Upper lobe of left lung (tissue), 6 donors: Measurements from ENCODE around the gene SYT7. TPM values are rescaled to one million over a fixed set of nuclear protein-coding genes. Genes with fewer than 3 reads are reported as not detected.

Experiments
- ATAC-seq, 2 donors: fragments of 200-7000 bp; cut with Tn5 transposase; one replicate each; pipeline ENCODE4 v1.9.1; 2022; ENCODE audit warnings: mild to moderate bottlenecking in 2 of 2, moderate library complexity in 2 of 2; ENCODE audit not compliant: low FRiP score in 2 of 2
- DNase-seq, 2 donors: peaks; one replicate each; pipeline ENCODE4 v3.0.0-alpha.2; 2019 to 2020
- H3K27ac ChIP-seq, 4 donors: fragments of 200-600 bp; sonication (generic); one replicate each; pipeline ENCODE4 v1.5.1; 2016 to 2019
- H3K27me3 ChIP-seq, 4 donors: fragments of 200-600 bp; sonication (generic); one replicate each; pipeline ENCODE4 v1.5.1; 2017 to 2019
- H3K36me3 ChIP-seq, 4 donors: fragments of 200-600 bp; sonication (generic); one replicate each; pipeline ENCODE4 v1.5.1; 2016 to 2019
- H3K4me1 ChIP-seq, 4 donors: fragments of 200-600 bp; sonication (generic); one replicate each; pipeline ENCODE4 v1.5.1; 2018 to 2019
- H3K4me3 ChIP-seq, 4 donors: fragments of 200-600 bp; sonication (generic); one replicate each; pipeline ENCODE4 v1.5.1; 2017 to 2019; ENCODE audit warnings: mild to moderate bottlenecking in 2 of 4, moderate library complexity in 1 of 4
- H3K9me3 ChIP-seq, 4 donors: fragments of 200-600 bp; sonication (generic); one replicate each; pipeline ENCODE4 v1.5.1; 2018 to 2019
- EP300 ChIP-seq, 4 donors: sonication (generic); formaldehyde crosslinking; IDR thresholded peaks; one replicate each; pipeline ENCODE4 v1.5.1; 2017; ENCODE audit warnings: antibody characterized with exemption in 4 of 4, control low read depth in 2 of 4
- POLR2A ChIP-seq, 4 donors: fragments of 450-650 bp; IDR thresholded peaks; one replicate each; pipeline ENCODE4 v1.5.1; 2016 to 2017; ENCODE audit warnings: antibody characterized with exemption in 4 of 4, mild to moderate bottlenecking in 2 of 4
- POLR2AphosphoS5 ChIP-seq, 2 donors: sonication (generic); formaldehyde crosslinking; IDR thresholded peaks; one replicate each; pipeline ENCODE4 v1.5.1; 2017; ENCODE audit warnings: antibody characterized with exemption in 2 of 2
- WGBS, 2 donors: methylation state at CpG; one replicate each; pipeline ENCODE4 v1.1.5; 2017 to 2018; 5-methylcytosine and 5-hydroxymethylcytosine counted together
- total RNA-seq, 6 donors: library from RNA; depleted of rRNA in 4 of 6; stranded (reverse); fragments of >200 nt in 4 of 6; gene quantifications; one replicate each; pipeline versions ENCODE4 v1.1.0 to v1.2.1, GENCODE V29; 2016 to 2021
- TF ChIP-seq, protein P1 (sequence below), 6 experiments: fragments of 450-650 bp in 4 of 6; fragments of 200-600 bp in 2 of 6; sonication (generic) in 2 of 6; IDR thresholded peaks; one replicate each; pipeline ENCODE4 v1.5.1; 2016 to 2019; ENCODE audit warnings: antibody characterized with exemption in 6 of 6
- donor health status: DM: no; HTN: no; CAD: no; lungs with moderate emphysema.
- donor health status: DM: no; HTN: yes; CAD: no; lungs with severe emphysema.

SYT7 gene
- total RNA-seq, 6 donors from 2014 or later = 2.1 to 7.3 (median 4.9) TPM

DNA sequence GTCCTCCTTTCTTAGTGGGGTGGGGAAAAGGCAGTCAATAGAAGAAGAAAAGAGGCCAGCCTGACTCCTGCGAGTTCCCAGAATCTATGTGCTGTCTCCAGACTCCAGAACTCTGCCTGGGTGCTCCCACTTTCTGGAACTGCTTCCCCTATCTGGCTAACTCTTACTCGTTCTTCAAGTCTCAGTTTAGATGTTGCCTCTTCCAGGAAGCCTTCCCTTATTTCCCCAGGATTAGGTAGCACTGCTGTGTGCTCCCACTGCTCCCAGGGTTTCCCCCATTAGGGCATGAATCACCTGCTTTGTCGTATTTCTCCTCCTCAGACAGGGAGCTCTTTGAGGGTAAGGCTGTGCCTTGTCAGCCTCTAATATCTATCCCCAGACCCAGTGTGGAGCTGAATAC lies 17.5 kb upstream of the SYT7 start:
- no peak for ATAC-seq
- no peak overlapping the region for H3K4me3 ChIP-seq
- H3K36me3 ChIP-seq = no peaks in the 10 kb centered on the region
- H3K4me1 ChIP-seq = peaks cover 0 to 19% (median 14%) of the 10 kb centered on the region in 4 donors
- no peaks in the 10 kb centered on the region for H3K27me3 ChIP-seq
- WGBS, 2 donors = 71 to 77% methylated on average over 3 of the region's 3 CpGs
- no peak for TF ChIP-seq POLR2AphosphoS5 (IDR thresholded peaks at IDR 0.05)
- no peaks in the 10 kb centered on the region for H3K9me3 ChIP-seq
- H3K27ac ChIP-seq = no peak overlapping the region
- no peak for DNase-seq

DNA sequence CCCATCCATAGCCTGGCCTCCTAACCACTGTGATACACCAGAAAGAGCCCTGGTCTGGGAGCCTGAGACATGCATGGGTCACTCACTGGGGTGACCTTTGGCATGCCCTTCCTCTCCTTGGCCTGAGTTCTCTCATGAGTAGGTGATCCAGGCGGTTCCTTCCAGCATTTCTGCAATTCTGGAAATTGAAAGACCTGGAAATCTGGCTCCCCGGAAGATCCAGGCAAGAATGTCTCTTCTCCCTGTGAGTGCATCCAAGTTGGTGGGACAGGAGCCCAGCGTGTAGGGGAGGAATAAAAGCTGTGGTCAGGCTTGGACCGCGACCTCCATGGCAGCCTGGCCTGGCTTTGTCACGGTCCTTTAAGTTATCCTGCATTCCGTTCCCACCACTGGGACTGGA lies 16.1 kb upstream of the SYT7 start:
- Histone ChIP-seq H3K9me3 (no peaks in the 10 kb centered on the region), H3K36me3 (no peaks in the 10 kb centered on the region), H3K4me3 (no peak overlapping the region), H3K4me1 (peaks cover 0 to 19% (median 13%) of the 10 kb centered on the region in 4 donors), H3K27me3 (no peaks in the 10 kb centered on the region), H3K27ac (peak overlapping the region in 1 of 4 donors; percentile 2)
- TF ChIP-seq POLR2A (IDR thresholded peaks at IDR 0.05) (no peak), POLR2AphosphoS5 (IDR thresholded peaks at IDR 0.05) (no peak), EP300 (IDR thresholded peaks at IDR 0.05) (no peak)
- TF ChIP-seq, protein P1, sequence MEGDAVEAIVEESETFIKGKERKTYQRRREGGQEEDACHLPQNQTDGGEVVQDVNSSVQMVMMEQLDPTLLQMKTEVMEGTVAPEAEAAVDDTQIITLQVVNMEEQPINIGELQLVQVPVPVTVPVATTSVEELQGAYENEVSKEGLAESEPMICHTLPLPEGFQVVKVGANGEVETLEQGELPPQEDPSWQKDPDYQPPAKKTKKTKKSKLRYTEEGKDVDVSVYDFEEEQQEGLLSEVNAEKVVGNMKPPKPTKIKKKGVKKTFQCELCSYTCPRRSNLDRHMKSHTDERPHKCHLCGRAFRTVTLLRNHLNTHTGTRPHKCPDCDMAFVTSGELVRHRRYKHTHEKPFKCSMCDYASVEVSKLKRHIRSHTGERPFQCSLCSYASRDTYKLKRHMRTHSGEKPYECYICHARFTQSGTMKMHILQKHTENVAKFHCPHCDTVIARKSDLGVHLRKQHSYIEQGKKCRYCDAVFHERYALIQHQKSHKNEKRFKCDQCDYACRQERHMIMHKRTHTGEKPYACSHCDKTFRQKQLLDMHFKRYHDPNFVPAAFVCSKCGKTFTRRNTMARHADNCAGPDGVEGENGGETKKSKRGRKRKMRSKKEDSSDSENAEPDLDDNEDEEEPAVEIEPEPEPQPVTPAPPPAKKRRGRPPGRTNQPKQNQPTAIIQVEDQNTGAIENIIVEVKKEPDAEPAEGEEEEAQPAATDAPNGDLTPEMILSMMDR (IDR thresholded peaks at IDR 0.05) = no peak
- WGBS, 2 donors = 90 to 92% methylated on average over 7 of the region's 7 CpGs
- ATAC-seq (no peak), DNase-seq (no peak)

DNA sequence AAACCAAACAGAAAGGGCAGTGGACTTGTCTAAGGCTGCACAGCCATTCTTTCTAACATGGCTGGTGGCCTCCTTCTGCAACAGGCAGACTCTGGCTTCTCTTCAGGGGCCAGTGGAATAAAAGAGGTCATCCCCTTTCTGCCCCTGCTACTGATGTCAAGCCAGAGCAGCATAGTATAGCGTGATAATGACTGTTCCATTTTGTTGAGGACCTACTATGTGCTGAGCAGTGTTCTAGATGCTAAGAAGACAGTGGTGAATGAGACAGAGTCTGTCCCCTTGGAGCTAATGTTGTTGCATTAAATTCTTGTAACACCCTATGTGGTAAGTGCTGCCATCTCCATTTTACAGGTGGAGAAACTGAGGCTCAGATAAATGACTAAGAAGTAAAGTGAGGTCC lies 15.7 kb upstream of the SYT7 start:
- Histone ChIP-seq H3K27me3 (no peaks in the 10 kb centered on the region), H3K4me1 (peaks cover 0 to 19% (median 13%) of the 10 kb centered on the region in 4 donors), H3K36me3 (no peaks in the 10 kb centered on the region), H3K4me3 (no peak overlapping the region), H3K27ac (peak overlapping the region in 1 of 4 donors; percentile 66), H3K9me3 (no peaks in the 10 kb centered on the region)
- no peak for DNase-seq
- ATAC-seq = no peak
- TF ChIP-seq, protein P1 (IDR thresholded peaks at IDR 0.05) = no peak
- no peak for TF ChIP-seq POLR2A (IDR thresholded peaks at IDR 0.05)
- TF ChIP-seq POLR2AphosphoS5 (IDR thresholded peaks at IDR 0.05) = no peak
- TF ChIP-seq EP300 (IDR thresholded peaks at IDR 0.05) = no peak
- 81 to 91% methylated on average over 1 of the region's 1 CpG for WGBS, 2 donors

DNA sequence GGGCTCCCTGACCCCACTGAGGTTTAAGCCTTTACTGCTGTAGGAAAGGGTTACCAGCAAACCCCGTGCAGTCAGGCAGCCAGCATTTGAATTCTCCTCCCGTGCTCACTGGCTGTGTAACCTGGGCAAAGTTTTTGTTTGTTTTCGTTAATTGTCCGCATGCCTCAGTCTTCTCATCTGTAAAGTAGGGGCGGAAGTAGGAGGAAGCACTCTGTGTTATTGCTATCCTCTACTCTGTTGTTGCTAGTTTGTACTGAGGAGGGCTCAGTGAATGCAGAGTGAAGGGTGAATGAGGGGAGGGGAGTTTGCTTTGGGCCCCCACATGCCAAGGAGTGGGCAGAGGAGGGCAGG lies 14.0 kb upstream of the SYT7 start:
- TF ChIP-seq EP300 (IDR thresholded peaks at IDR 0.05) (no peak), POLR2AphosphoS5 (IDR thresholded peaks at IDR 0.05) (no peak), POLR2A (IDR thresholded peaks at IDR 0.05) (no peak)
- TF ChIP-seq, protein P1 (IDR thresholded peaks at IDR 0.05) = no peak
- Histone ChIP-seq H3K4me1 (peaks cover 0 to 19% (median 13%) of the 10 kb centered on the region in 4 donors), H3K9me3 (no peaks in the 10 kb centered on the region), H3K27ac (peak overlapping the region in 3 of 4 donors; percentile 56 to 83 (median 66)), H3K4me3 (no peak overlapping the region), H3K36me3 (no peaks in the 10 kb centered on the region), H3K27me3 (no peaks in the 10 kb centered on the region)
- ATAC-seq (no peak), DNase-seq (no peak)
- WGBS, 2 donors = 61 to 74% methylated on average over 5 of the region's 5 CpGs

DNA sequence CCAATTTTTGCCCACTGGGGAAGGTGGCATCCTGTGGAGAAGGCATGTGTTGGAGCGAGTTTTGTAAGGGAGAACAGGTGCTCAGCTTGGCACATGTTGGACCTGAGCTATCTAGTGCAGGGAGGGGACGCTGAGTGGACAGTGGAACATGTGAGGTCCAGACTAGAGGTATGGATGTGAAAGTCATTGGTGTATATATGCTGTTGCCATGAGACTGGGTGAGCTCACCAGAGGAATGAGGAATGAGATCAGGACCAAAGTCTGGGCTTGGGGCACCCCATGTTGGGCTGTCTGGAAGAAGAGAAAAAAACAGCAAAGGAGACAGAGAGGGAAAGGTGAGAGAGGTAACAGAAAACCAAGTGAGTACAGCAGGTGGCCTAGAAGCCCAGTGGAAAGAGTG lies 12.3 kb upstream of the SYT7 start:
- H3K4me1 ChIP-seq = peaks cover 8 to 29% (median 19%) of the 10 kb centered on the region in 4 donors
- H3K27ac ChIP-seq = no peak overlapping the region
- TF ChIP-seq, protein P1 (IDR thresholded peaks at IDR 0.05) = no peak
- TF ChIP-seq POLR2AphosphoS5 (IDR thresholded peaks at IDR 0.05) = no peak
- no peak for TF ChIP-seq POLR2A (IDR thresholded peaks at IDR 0.05)
- TF ChIP-seq EP300 (IDR thresholded peaks at IDR 0.05) = no peak
- no peaks in the 10 kb centered on the region for H3K36me3 ChIP-seq
- H3K4me3 ChIP-seq = no peak overlapping the region
- WGBS, 2 donors = 90 to 94% methylated on average over 2 of the region's 2 CpGs
- H3K9me3 ChIP-seq = no peaks in the 10 kb centered on the region
- ATAC-seq (no peak), DNase-seq (no peak)
- no peaks in the 10 kb centered on the region for H3K27me3 ChIP-seq
